Astrocyte of the spinal cord (primary cell): ENCODE data around the gene PDGFC.

ENCODE experiments used
- DNase-seq: peaks from one replicate; pipeline ENCODE4 v3.0.0; 2011; ENCODE audit warnings: low read depth, low spot score
- H3K4me3 ChIP-seq: 2 replicates; pipeline ENCODE4 v1.5.1; 2011; ENCODE audit warnings: low read depth, mild to moderate bottlenecking, low read length, moderate library complexity
- CTCF ChIP-seq: IDR thresholded peaks from 2 replicates; pipeline ENCODE4 v1.5.1; 2012; ENCODE audit warnings: low read depth, mild to moderate bottlenecking, low read length, inconsistent platforms
- in situ Hi-C: cut with HindIII; loops from 2 replicates; pipeline ENCODE4 v1.10.0; 2017; ENCODE audit warnings: low sequenced_read_pairs

PDGFC gene

GRCh38 chr4:156729416-156729815 lies 242.2 kb downstream of the PDGFC start:
- no peak overlapping the region for H3K4me3 ChIP-seq
- no peak for TF ChIP-seq CTCF
- no peak for DNase-seq
- in situ Hi-C loops, result no loop called here

GRCh38 chr4:156725257-156725656 lies 246.3 kb downstream of the PDGFC start:
- no peak for DNase-seq
- in situ Hi-C loops, result no loop called here
- TF ChIP-seq CTCF, result no peak
- H3K4me3 ChIP-seq, result no peak overlapping the region

GRCh38 chr4:156723951-156724668 lies 247.5 kb downstream of the PDGFC start:
- H3K4me3 ChIP-seq, result no peak overlapping the region
- TF ChIP-seq CTCF, result no peak
- no peak for DNase-seq
- in situ Hi-C loops, result no loop called here

GRCh38 chr4:156718226-156718625 lies 253.4 kb downstream of the PDGFC start:
- H3K4me3 ChIP-seq, result no peak overlapping the region
- no peak for TF ChIP-seq CTCF
- in situ Hi-C loops, result no loop called here
- no peak for DNase-seq

GRCh38 chr4:156711193-156711590 lies 260.4 kb downstream of the PDGFC start:
- TF ChIP-seq CTCF, result no peak
- no peak for DNase-seq
- in situ Hi-C loops, result no loop called here

More at GRCh38 chr4:156711193-156711590, 260.4 kb downstream of the PDGFC start:
- no peak overlapping the region for H3K4me3 ChIP-seq
